Spleen (tissue), 7 donors: Measurements from ENCODE around the gene PRKG1.

Experiments used
- POLR2A ChIP-seq, 3 donors: fragments of 450-650 bp; IDR thresholded peaks; one replicate each; pipeline ENCODE4 v1.5.1; 2017; ENCODE audit warnings: antibody characterized with exemption in 3 of 3, mild to moderate bottlenecking in 1 of 3
- POLR2AphosphoS5 ChIP-seq, 3 donors: sonication (generic); formaldehyde crosslinking; IDR thresholded peaks; one replicate each; pipeline ENCODE4 v1.5.1; 2017; ENCODE audit warnings: antibody characterized with exemption in 3 of 3
- TF ChIP-seq, protein P1 (sequence below), 11 experiments: fragments of 200-600 bp in 7 of 11; fragments of 450-650 bp in 4 of 11; sonication (generic) in 4 of 11; IDR thresholded peaks in 8 of 11; conservative IDR thresholded peaks in 3 of 11; 1 replicate in 7 of 11; 2 replicates in 4 of 11; pipeline versions ENCODE4 v1.4.0 to v1.8.0; 2016 to 2021; ENCODE audit warnings: antibody characterized with exemption in 11 of 11, inconsistent platforms in 4 of 11, mild to moderate bottlenecking in 1 of 11
- donor health status: DM: no; HTN: no; CAD: no; lungs with moderate emphysema.
- donor health status: DM: no; HTN: no; CAD: no.
- donor health status: DM: no; HTN: no; CAD: no.

DNA sequence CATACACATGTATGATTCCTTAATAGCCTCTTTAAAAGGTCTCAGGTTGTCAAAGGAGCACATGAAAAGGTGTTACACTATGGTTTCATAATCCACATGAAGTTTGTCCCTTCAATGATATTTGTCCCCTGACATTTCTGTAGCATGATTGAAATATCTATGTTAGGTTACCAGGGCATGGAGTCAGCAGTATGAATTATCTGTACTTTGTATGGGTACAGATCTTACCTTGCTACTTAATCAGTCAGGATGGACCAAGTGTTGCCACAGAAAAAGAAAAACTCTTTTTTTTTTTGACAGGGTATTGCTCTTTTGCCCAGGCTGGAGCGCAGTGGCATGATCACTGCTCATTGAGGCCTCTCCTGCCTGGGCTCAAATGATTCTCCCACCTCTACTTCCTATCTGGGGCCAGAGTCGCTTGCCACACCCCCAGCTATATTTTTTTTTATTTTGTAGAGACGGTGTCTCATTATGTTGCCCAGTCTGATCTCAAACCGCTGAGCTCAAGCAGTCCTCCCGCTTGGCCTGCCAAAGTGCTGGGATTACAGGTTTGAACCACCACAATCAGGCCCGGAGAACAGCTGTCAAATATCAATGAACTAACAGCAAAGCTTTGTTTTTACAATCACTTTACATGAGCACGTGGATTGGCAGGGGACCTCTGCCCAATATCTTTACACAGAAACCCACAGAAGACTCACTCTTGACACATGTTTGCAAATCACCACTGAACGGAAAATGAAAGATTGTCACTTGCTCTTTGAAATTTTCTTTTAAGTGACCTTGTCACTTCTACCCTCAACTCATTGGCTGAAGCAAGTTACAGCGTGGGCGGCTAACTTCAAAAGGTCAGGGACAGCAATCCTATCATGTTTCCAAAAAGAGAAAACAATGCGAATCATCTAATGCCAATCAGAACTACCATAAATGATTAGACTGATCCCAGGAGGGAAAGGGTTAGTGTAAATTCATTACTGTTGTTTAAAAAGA lies 140.2 kb downstream of the PRKG1 start:
- TF ChIP-seq POLR2AphosphoS5 (IDR thresholded peaks at IDR 0.05) (no peak), POLR2A (IDR thresholded peaks at IDR 0.05) (no peak)
- TF ChIP-seq, protein P1, sequence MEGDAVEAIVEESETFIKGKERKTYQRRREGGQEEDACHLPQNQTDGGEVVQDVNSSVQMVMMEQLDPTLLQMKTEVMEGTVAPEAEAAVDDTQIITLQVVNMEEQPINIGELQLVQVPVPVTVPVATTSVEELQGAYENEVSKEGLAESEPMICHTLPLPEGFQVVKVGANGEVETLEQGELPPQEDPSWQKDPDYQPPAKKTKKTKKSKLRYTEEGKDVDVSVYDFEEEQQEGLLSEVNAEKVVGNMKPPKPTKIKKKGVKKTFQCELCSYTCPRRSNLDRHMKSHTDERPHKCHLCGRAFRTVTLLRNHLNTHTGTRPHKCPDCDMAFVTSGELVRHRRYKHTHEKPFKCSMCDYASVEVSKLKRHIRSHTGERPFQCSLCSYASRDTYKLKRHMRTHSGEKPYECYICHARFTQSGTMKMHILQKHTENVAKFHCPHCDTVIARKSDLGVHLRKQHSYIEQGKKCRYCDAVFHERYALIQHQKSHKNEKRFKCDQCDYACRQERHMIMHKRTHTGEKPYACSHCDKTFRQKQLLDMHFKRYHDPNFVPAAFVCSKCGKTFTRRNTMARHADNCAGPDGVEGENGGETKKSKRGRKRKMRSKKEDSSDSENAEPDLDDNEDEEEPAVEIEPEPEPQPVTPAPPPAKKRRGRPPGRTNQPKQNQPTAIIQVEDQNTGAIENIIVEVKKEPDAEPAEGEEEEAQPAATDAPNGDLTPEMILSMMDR (IDR thresholded peaks at IDR 0.05 in 8 of 11, conservative IDR thresholded peaks at IDR 0.05 in 3 of 11) = no peak
